CD14-positive monocyte (primary cell): Measurements from ENCODE around the gene GRIK2. TPM values are rescaled to one million over a fixed set of nuclear protein-coding genes. Genes with fewer than 3 reads are reported as not detected.

Experiments
- DNase-seq, 3 donors: peaks; one replicate each; pipeline ENCODE4 v3.0.0-alpha.2; 2011 to 2022
- H2AFZ ChIP-seq: 2 replicates; pipeline ENCODE4 v1.6.0; 2012; ENCODE audit warnings: mild to moderate bottlenecking, low read depth, low read length, inconsistent platforms; ENCODE audit not compliant: insufficient read depth, poor library complexity, severe bottlenecking
- H3K27ac ChIP-seq, 2 donors: 1 replicate in 1 of 2; 2 replicates in 1 of 2; pipeline ENCODE4 v1.5.1; 2012 to 2013; ENCODE audit warnings: low read length in 2 of 2, control low read depth in 1 of 2, inconsistent platforms in 1 of 2, low read depth in 1 of 2, mild to moderate bottlenecking in 1 of 2
- H3K27me3 ChIP-seq, 2 donors: one replicate each; pipeline versions ENCODE4 v1.6.0 to v1.6.1; 2011 to 2013; ENCODE audit warnings: low read length in 2 of 2; ENCODE audit not compliant: control insufficient read depth in 2 of 2, insufficient read depth in 2 of 2
- H3K36me3 ChIP-seq, 2 donors: replicated peaks in 1 of 2; 1 replicate in 1 of 2; 2 replicates in 1 of 2; pipeline versions ENCODE4 v1.5.1 to v1.6.1; 2012 to 2013; ENCODE audit warnings: low read length in 2 of 2, control low read depth in 1 of 2, inconsistent platforms in 1 of 2, mild to moderate bottlenecking in 1 of 2; ENCODE audit not compliant: insufficient read depth in 2 of 2, control insufficient read depth in 1 of 2
- H3K4me1 ChIP-seq, 2 donors: 1 replicate in 1 of 2; 2 replicates in 1 of 2; pipeline versions ENCODE4 v1.5.1 to v1.6.1; 2012 to 2013; ENCODE audit warnings: low read length in 2 of 2, control low read depth in 1 of 2, inconsistent platforms in 1 of 2, mild to moderate bottlenecking in 1 of 2, moderate library complexity in 1 of 2; ENCODE audit not compliant: insufficient read depth in 2 of 2, control insufficient read depth in 1 of 2
- H3K4me2 ChIP-seq: replicated peaks from 2 replicates; pipeline ENCODE3; 2012; ENCODE audit warnings: low read length, moderate library complexity, mild to moderate bottlenecking; ENCODE audit not compliant: poor library complexity, severe bottlenecking; ENCODE audit errors: extremely low read depth
- H3K4me3 ChIP-seq, 3 experiments: fragments of 200-600 bp in 1 of 3; sonication (generic) in 1 of 3; replicated peaks in 1 of 3; 1 replicate in 2 of 3; 2 replicates in 1 of 3; pipeline ENCODE4 v1.5.1; 2011 to 2013; ENCODE audit warnings: low read length in 3 of 3, mild to moderate bottlenecking in 3 of 3, control low read depth in 2 of 3, low read depth in 2 of 3, inconsistent platforms in 1 of 3, moderate library complexity in 1 of 3
- H3K79me2 ChIP-seq: 2 replicates; pipeline ENCODE4 v1.6.0; 2012; ENCODE audit warnings: mild to moderate bottlenecking, control low read depth, inconsistent platforms, low read length, moderate library complexity; ENCODE audit not compliant: insufficient read depth
- H3K9ac ChIP-seq: 2 replicates; pipeline ENCODE4 v1.6.0; 2017; ENCODE audit warnings: low read length, mild to moderate bottlenecking; ENCODE audit not compliant: insufficient read depth, poor library complexity, severe bottlenecking
- H3K9me3 ChIP-seq, 2 donors: replicated peaks in 1 of 2; 1 replicate in 1 of 2; 2 replicates in 1 of 2; pipeline versions ENCODE4 v1.5.1 to v1.6.1; 2012 to 2013; ENCODE audit warnings: low read length in 2 of 2, control low read depth in 1 of 2; ENCODE audit not compliant: control insufficient read depth in 1 of 2, insufficient read depth in 1 of 2
- H4K20me1 ChIP-seq: 2 replicates; pipeline ENCODE4 v1.6.0; 2012; ENCODE audit warnings: mild to moderate bottlenecking, low read length, control low read depth, moderate library complexity; ENCODE audit not compliant: insufficient read depth
- H3K27ac Mint-ChIP-seq, 7 donors: one replicate each; pipeline ENCODE4 v1.8.0; 2020; ENCODE audit warnings: mild to moderate bottlenecking in 7 of 7, mixed read lengths in 7 of 7, moderate library complexity in 6 of 7, inconsistent platforms in 2 of 7
- H3K27me3 Mint-ChIP-seq, 3 donors: one replicate each; pipeline ENCODE4 v1.8.0; 2021 to 2022; ENCODE audit warnings: low read depth in 3 of 3, mild to moderate bottlenecking in 3 of 3, mixed read lengths in 3 of 3, moderate library complexity in 3 of 3, inconsistent platforms in 1 of 3
- H3K36me3 Mint-ChIP-seq, 2 donors: one replicate each; pipeline ENCODE4 v1.8.0; 2020; ENCODE audit warnings: mixed read lengths in 2 of 2, inconsistent platforms in 1 of 2, mild to moderate bottlenecking in 1 of 2
- H3K4me1 Mint-ChIP-seq: one replicate; pipeline ENCODE4 v1.8.0; 2020; ENCODE audit warnings: mild to moderate bottlenecking, mixed read lengths
- H3K4me3 Mint-ChIP-seq, 2 donors: one replicate each; pipeline ENCODE4 v1.8.0; 2020; ENCODE audit warnings: mild to moderate bottlenecking in 2 of 2, mixed read lengths in 2 of 2, moderate library complexity in 1 of 2
- H3K9me3 Mint-ChIP-seq, 7 donors: one replicate each; pipeline ENCODE4 v1.8.0; 2020 to 2022; ENCODE audit warnings: mixed read lengths in 7 of 7, mild to moderate bottlenecking in 6 of 7, moderate library complexity in 6 of 7, inconsistent platforms in 2 of 7
- WGBS: methylation state at CpG from one replicate; pipeline ENCODE4 v1.1.5; 2013; ENCODE audit warnings: missing lambda C conversion rate; ENCODE audit not compliant: insufficient coverage; 5-methylcytosine and 5-hydroxymethylcytosine counted together
- intact Hi-C, 2 donors: fragments of 100-400 bp; cut with micrococcal nuclease; formaldehyde crosslinking; loops; one replicate each; pipeline versions ENCODE4 v1.15.0 to v1.15.1; 2023
- polyA plus RNA-seq, 3 donors: library from polyadenylated mRNA; depleted of rRNA in 1 of 3; unstranded in 2 of 3; stranded (reverse) in 1 of 3; fragments of 300-500 nt in 2 of 3; fragments of >200 nt in 1 of 3; fragmentation: Illumina TruSeq in 2 of 3; gene quantifications; 1 replicate in 2 of 3; 2 replicates in 1 of 3; pipeline ENCODE4 v1.2.3, GENCODE V29; 2012 to 2021
- TF ChIP-seq, protein P1 (sequence below): fragments of 200-600 bp; IDR thresholded peaks from one replicate; pipeline ENCODE4 v1.8.0; 2022; ENCODE audit warnings: antibody characterized with exemption, mild to moderate bottlenecking

GRIK2 gene
- polyA plus RNA-seq, 3 donors: not detected

DNA sequence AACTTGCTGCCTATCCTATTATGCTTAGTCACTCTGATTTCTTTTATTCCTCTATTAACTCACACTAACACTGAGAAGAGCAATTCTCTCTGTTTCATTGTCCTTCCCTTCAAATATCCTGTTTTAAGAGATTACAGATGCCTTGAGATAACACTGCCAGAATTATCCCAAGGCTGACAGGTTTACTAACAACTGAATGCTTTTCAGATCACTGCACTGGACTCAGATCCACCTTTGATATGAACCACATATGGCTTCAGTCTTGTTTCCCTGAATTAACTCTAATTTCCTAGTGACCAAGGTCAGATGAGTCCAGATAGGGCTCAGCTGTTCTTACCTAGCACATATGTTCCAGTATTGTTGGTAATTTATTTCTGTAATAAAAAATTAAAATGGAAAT is 633.1 kb downstream of the GRIK2 start:
- Histone ChIP-seq H3K27me3 (no peaks in the 10 kb centered on the region), H2AFZ (no peak overlapping the region), H4K20me1 (no peaks in the 10 kb centered on the region), H3K9ac (no peak overlapping the region), H3K36me3 (no peaks in the 10 kb centered on the region), H3K9me3 (no peaks in the 10 kb centered on the region), H3K4me1 (no peaks in the 10 kb centered on the region), H3K4me3 (no peak overlapping the region), H3K79me2 (no peaks in the 10 kb centered on the region), H3K4me2 (no peak overlapping the region), H3K27ac (no peak overlapping the region)
- Mint-ChIP-seq H3K9me3 (peaks cover 0 to 1% (median 0%) of the 10 kb centered on the region in 7 donors), H3K4me1 (no peaks in the 10 kb centered on the region), H3K4me3 (no peak overlapping the region), H3K27ac (no peak overlapping the region), H3K27me3 (no peaks in the 10 kb centered on the region), H3K36me3 (no peaks in the 10 kb centered on the region)
- DNase-seq: no peak
- TF ChIP-seq, protein P1, sequence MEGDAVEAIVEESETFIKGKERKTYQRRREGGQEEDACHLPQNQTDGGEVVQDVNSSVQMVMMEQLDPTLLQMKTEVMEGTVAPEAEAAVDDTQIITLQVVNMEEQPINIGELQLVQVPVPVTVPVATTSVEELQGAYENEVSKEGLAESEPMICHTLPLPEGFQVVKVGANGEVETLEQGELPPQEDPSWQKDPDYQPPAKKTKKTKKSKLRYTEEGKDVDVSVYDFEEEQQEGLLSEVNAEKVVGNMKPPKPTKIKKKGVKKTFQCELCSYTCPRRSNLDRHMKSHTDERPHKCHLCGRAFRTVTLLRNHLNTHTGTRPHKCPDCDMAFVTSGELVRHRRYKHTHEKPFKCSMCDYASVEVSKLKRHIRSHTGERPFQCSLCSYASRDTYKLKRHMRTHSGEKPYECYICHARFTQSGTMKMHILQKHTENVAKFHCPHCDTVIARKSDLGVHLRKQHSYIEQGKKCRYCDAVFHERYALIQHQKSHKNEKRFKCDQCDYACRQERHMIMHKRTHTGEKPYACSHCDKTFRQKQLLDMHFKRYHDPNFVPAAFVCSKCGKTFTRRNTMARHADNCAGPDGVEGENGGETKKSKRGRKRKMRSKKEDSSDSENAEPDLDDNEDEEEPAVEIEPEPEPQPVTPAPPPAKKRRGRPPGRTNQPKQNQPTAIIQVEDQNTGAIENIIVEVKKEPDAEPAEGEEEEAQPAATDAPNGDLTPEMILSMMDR: no peak
- intact Hi-C loops: no loop called here

DNA sequence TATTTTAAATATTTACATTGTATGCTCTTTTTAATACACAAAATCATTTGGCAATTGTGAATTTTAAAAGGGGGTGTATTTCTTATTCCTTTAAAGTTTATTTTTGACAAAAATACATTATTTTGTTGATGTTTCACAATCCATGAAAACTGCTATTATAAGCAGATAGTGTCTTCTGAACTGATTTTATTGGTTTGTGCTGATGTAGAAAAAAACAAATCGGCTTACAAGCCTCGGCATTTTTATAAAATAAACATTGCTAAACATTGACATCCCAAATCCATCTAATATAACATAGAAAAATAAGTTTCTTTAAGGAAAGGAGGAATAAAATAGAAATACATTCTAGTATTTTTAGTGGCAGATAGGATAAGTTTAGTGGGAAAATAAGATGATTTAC is 634.7 kb downstream of the GRIK2 start:
- H3K4me1 ChIP-seq: no peaks in the 10 kb centered on the region
- DNase-seq: no peak
- no peak overlapping the region for H3K4me3 ChIP-seq
- TF ChIP-seq, protein P1: no peak
- no peaks in the 10 kb centered on the region for H3K9me3 ChIP-seq
- Mint-ChIP-seq H3K4me3 (no peak overlapping the region), H3K27me3 (no peaks in the 10 kb centered on the region), H3K9me3 (peaks cover 0 to 3% (median 0%) of the 10 kb centered on the region in 7 donors), H3K4me1 (no peaks in the 10 kb centered on the region), H3K27ac (no peak overlapping the region), H3K36me3 (no peaks in the 10 kb centered on the region)
- no peaks in the 10 kb centered on the region for H3K79me2 ChIP-seq
- no CpG with 5 or more reads among the region's 2 CpGs for WGBS
- no peak overlapping the region for H3K27ac ChIP-seq
- H4K20me1 ChIP-seq: no peaks in the 10 kb centered on the region
- H3K9ac ChIP-seq: no peak overlapping the region
- no peaks in the 10 kb centered on the region for H3K27me3 ChIP-seq
- intact Hi-C loops: no loop called here
- no peaks in the 10 kb centered on the region for H3K36me3 ChIP-seq
- H3K4me2 ChIP-seq: no peak overlapping the region
- no peak overlapping the region for H2AFZ ChIP-seq
